Esophagus muscularis mucosa (tissue), 4 donors: ENCODE results near the gene PIK3C2A.

ENCODE experiments used
- CTCF ChIP-seq, 3 experiments: fragments of 200-600 bp in 2 of 3; fragments of 450-650 bp in 1 of 3; sonication (generic) in 2 of 3; IDR thresholded peaks; one replicate each; pipeline ENCODE4 v1.5.1; 2017 to 2019; ENCODE audit warnings: antibody characterized with exemption in 3 of 3, mild to moderate bottlenecking in 2 of 3, moderate library complexity in 1 of 3
- EP300 ChIP-seq: sonication (generic); formaldehyde crosslinking; IDR thresholded peaks from one replicate; pipeline ENCODE4 v1.6.1; 2017; ENCODE audit warnings: antibody characterized with exemption
- POLR2AphosphoS5 ChIP-seq, 2 donors: sonication (generic); formaldehyde crosslinking; IDR thresholded peaks; one replicate each; pipeline ENCODE4 v1.6.1; 2017; ENCODE audit warnings: antibody characterized with exemption in 2 of 2

GRCh38 chr11:17250561-17251350, 43.0 kb upstream of the PIK3C2A start:
- TF ChIP-seq CTCF (IDR thresholded peaks at IDR 0.05) (no peak), EP300 (no peak), POLR2AphosphoS5 (IDR thresholded peaks at IDR 0.05) (no peak)
